Measurements from ENCODE around the gene LGALS4.
"Not testable (repeated sequence)": the region's sequence is repeated elsewhere in the genome, so short reads cannot be mapped to it uniquely, and the experiment has no call there.

LGALS4 gene

GRCh38 chr19:38842439-38843174 lies 29.9 kb upstream of the LGALS4 start:
- DNase-seq: no peak

GRCh38 chr19:38841787-38842438 lies 29.2 kb upstream of the LGALS4 start:
- no peak for DNase-seq

- DNase-seq: no peak
These were observed 28.5 kb upstream of the LGALS4 start for GRCh38 chr19:38841180-38841766.

GRCh38 chr19:38840583-38840968 lies 27.8 kb upstream of the LGALS4 start:
- no peak for DNase-seq

- no peak for DNase-seq
These were observed 27.3 kb upstream of the LGALS4 start for GRCh38 chr19:38839816-38840582.

- no peak for DNase-seq
These were observed 26.4 kb upstream of the LGALS4 start for GRCh38 chr19:38838986-38839761.

- no peak for DNase-seq
These were observed 25.7 kb upstream of the LGALS4 start for GRCh38 chr19:38838208-38838985.

- DNase-seq: no peak
These were observed 24.9 kb upstream of the LGALS4 start for GRCh38 chr19:38837656-38838121.

- no peak for DNase-seq
These were observed 24.4 kb upstream of the LGALS4 start for GRCh38 chr19:38836983-38837626.

- no peak for DNase-seq
These were observed 23.6 kb upstream of the LGALS4 start for GRCh38 chr19:38836159-38836982.

GRCh38 chr19:38834590-38834989 lies 21.8 kb upstream of the LGALS4 start:
- no peak for DNase-seq

GRCh38 chr19:38834104-38834490 lies 21.4 kb upstream of the LGALS4 start:
- DNase-seq: no peak

GRCh38 chr19:38833092-38833425 lies 20.3 kb upstream of the LGALS4 start:
- no peak for DNase-seq

- peak; percentile 49 for DNase-seq
These were observed 18.4 kb upstream of the LGALS4 start for GRCh38 chr19:38831142-38831605.

- DNase-seq: no peak
These were observed 17.4 kb upstream of the LGALS4 start for GRCh38 chr19:38830039-38830733.

GRCh38 chr19:38829203-38829602 lies 16.5 kb upstream of the LGALS4 start:
- not testable (repeated sequence) for DNase-seq

GRCh38 chr19:38826856-38827551 lies 14.3 kb upstream of the LGALS4 start:
- DNase-seq: no peak

- DNase-seq: not testable (repeated sequence)
These were observed 13.2 kb upstream of the LGALS4 start for GRCh38 chr19:38825936-38826335.

Data from NCI-H748 treated with DMSO at 0.1 percent for 48 hours (cell line).